K562 (cell line): Measurements from ENCODE around the gene DLAT. TPM values are rescaled to one million over a fixed set of nuclear protein-coding genes. Genes with fewer than 3 reads are reported as not detected.

ENCODE experiments used
- ATAC-seq: fragments of 200-7000 bp; cut with Tn5 transposase; 3 replicates; pipeline ENCODE4 v1.9.1; 2020; ENCODE audit warnings: moderate library complexity
- BruUV-seq: library from RNA; stranded (reverse); fragments of 400-500 nt; replicated peaks from 2 replicates; lab custom pipeline; 2021; lab: Mats Ljungman, UMichigan
- CTCF ChIA-PET: fragments of 300-600 bp; formaldehyde crosslinking; extraction: SDS; loops from one replicate; lab custom pipeline; 2021; ENCODE audit warnings: low intra/inter-chr PET ratio; lab: Yijun Ruan, JAX
- POLR2A ChIA-PET: fragments of 300-600, 350-650 bp; sonication (Branson Sonifier 250); formaldehyde crosslinking; extraction: SDS; loops from one replicate; lab custom pipeline; 2021; ENCODE audit warnings: antibody characterized with exemption, inconsistent platforms; lab: Yijun Ruan, JAX
- DNase-seq, 4 experiments: peaks; one replicate each; pipeline versions ENCODE4 v3.0.0 to v3.0.0-alpha.2; 2011 to 2018; ENCODE audit warnings: low spot score in 3 of 4, mixed read lengths in 3 of 4; ENCODE audit errors: extremely low read depth in 1 of 4
- FAIRE-seq: peaks from 2 replicates; lab custom pipeline; 2011; peaks lifted over from hg19 to GRCh38; lab: Jason Lieb, UNC
- H2AFZ ChIP-seq: 2 replicates; pipeline ENCODE4 v1.6.0; 2011; ENCODE audit warnings: low read depth, low read length, control low read depth, inconsistent platforms
- H3K27ac ChIP-seq: fragments of 200-600 bp; 3 replicates; pipeline ENCODE4 v1.8.0; 2011; ENCODE audit warnings: low read depth, mild to moderate bottlenecking, control low read depth, inconsistent platforms, low read length, moderate library complexity, mixed read lengths; ENCODE audit errors: extremely low read depth
- H3K27me3 ChIP-seq, 2 experiments: fragments of 300-600 bp in 1 of 2; 2 replicates in 1 of 2; 3 replicates in 1 of 2; pipeline versions ENCODE4 v1.6.0 to v1.8.0; 2011; ENCODE audit warnings: inconsistent platforms in 2 of 2, low read length in 2 of 2, mild to moderate bottlenecking in 1 of 2, mixed read lengths in 1 of 2, moderate library complexity in 1 of 2; ENCODE audit not compliant: control insufficient read depth in 2 of 2, insufficient read depth in 2 of 2
- H3K36me3 ChIP-seq: fragments of 300-600 bp; 3 replicates; pipeline ENCODE4 v1.8.0; 2011; ENCODE audit warnings: mild to moderate bottlenecking, low read length, inconsistent platforms; ENCODE audit not compliant: control insufficient read depth, insufficient read depth
- H3K4me1 ChIP-seq, 2 experiments: fragments of 200-600 bp in 1 of 2; replicated peaks in 1 of 2; 2 replicates in 1 of 2; 3 replicates in 1 of 2; pipeline versions ENCODE4 v1.5.1 to v1.8.0; 2011; ENCODE audit warnings: inconsistent platforms in 2 of 2, low read length in 2 of 2, mild to moderate bottlenecking in 1 of 2, mixed read lengths in 1 of 2, moderate library complexity in 1 of 2; ENCODE audit not compliant: control insufficient read depth in 2 of 2, insufficient read depth in 2 of 2
- H3K4me2 ChIP-seq: 2 replicates; pipeline ENCODE4 v1.6.1; 2011; ENCODE audit warnings: low read length, control low read depth, inconsistent platforms, mixed read lengths; ENCODE audit not compliant: insufficient read depth
- H3K4me3 ChIP-seq: fragments of 200-600 bp; sonication (generic), shearing (Covaris generic); 2 replicates; pipeline ENCODE4 v1.5.1; 2016; ENCODE audit warnings: control low read depth, inconsistent platforms
- H3K79me2 ChIP-seq: fragments of 200-600 bp; 3 replicates; pipeline ENCODE4 v1.8.0; 2011; ENCODE audit warnings: low read length, inconsistent platforms; ENCODE audit not compliant: control insufficient read depth, insufficient read depth
- H3K9ac ChIP-seq, 2 experiments: 2 replicates each; pipeline versions ENCODE4 v1.6.0 to v1.6.1; 2011; ENCODE audit warnings: low read depth in 2 of 2, low read length in 2 of 2, control low read depth in 1 of 2, inconsistent platforms in 1 of 2, mild to moderate bottlenecking in 1 of 2, mixed read lengths in 1 of 2; ENCODE audit not compliant: insufficient read depth in 1 of 2
- H3K9me1 ChIP-seq: one replicate; pipeline ENCODE4 v1.6.0; 2011; ENCODE audit warnings: inconsistent platforms, mild to moderate bottlenecking, low read length, moderate library complexity; ENCODE audit not compliant: control insufficient read depth, insufficient read depth
- H3K9me3 ChIP-seq: replicated peaks from 2 replicates; pipeline ENCODE4 v1.5.1; 2011; ENCODE audit warnings: low read depth, low read length, inconsistent platforms; ENCODE audit not compliant: control insufficient read depth, insufficient read depth
- H4K20me1 ChIP-seq: replicated peaks from 2 replicates; pipeline ENCODE4 v1.6.1; 2011; ENCODE audit warnings: low read length, inconsistent platforms, mixed read lengths; ENCODE audit not compliant: control insufficient read depth, insufficient read depth
- C11orf30 ChIP-seq: fragments of 450-650 bp; IDR thresholded peaks from 2 replicates; pipeline ENCODE4 v1.6.1; 2016; ENCODE audit warnings: low read depth, mild to moderate bottlenecking
- CREM ChIP-seq: IDR thresholded peaks from 2 replicates; pipeline ENCODE4 v1.6.1; 2014; ENCODE audit warnings: antibody characterized with exemption, low read depth
- ETS2 ChIP-seq: IDR thresholded peaks from 2 replicates; pipeline ENCODE4 v1.6.1; 2016; ENCODE audit warnings: borderline replicate concordance, missing genetic modification characterization, mild to moderate bottlenecking, moderate library complexity, missing compliant biosample characterization; ENCODE audit not compliant: poor library complexity, severe bottlenecking
- KLF6 ChIP-seq: fragments of 250-450 bp; sonication (Bioruptor Pico); IDR thresholded peaks from 2 replicates; pipeline ENCODE4 v1.4.0; 2020; ENCODE audit warnings: mild to moderate bottlenecking, moderate library complexity, borderline replicate concordance
- MAFF ChIP-seq: IDR thresholded peaks from 2 replicates; pipeline ENCODE4 v1.6.1; 2012; ENCODE audit warnings: low read length, improper control_type of control experiment
- MAFG ChIP-seq: fragments of 450-650 bp; conservative IDR thresholded peaks from 2 replicates; pipeline ENCODE4 v1.6.1; 2016; ENCODE audit warnings: missing genetic modification characterization, missing compliant biosample characterization
- PHF8 ChIP-seq: fragments of 200-600 bp; sonication (generic); IDR thresholded peaks from 2 replicates; pipeline ENCODE4 v1.6.1; 2012; ENCODE audit warnings: mixed run types, mild to moderate bottlenecking, inconsistent platforms, low read length, moderate library complexity, borderline replicate concordance
- POLR3A ChIP-seq: IDR thresholded peaks from 2 replicates; pipeline ENCODE4 v1.6.1; 2011; ENCODE audit warnings: borderline replicate concordance, mild to moderate bottlenecking, moderate library complexity; ENCODE audit not compliant: insufficient read length, insufficient read depth; ENCODE audit errors: extremely low read depth
- SMARCA4 ChIP-seq: fragments of 450-650 bp; IDR thresholded peaks from 2 replicates; pipeline ENCODE4 v1.6.1; 2016
- SP2 ChIP-seq: IDR thresholded peaks from 2 replicates; pipeline ENCODE4 v1.6.1; 2011; ENCODE audit warnings: mild to moderate bottlenecking, low read depth, low read length, moderate library complexity; ENCODE audit not compliant: poor library complexity, severe bottlenecking; ENCODE audit errors: extremely low read depth
- TAF15 ChIP-seq: fragments of 200-400 bp; formaldehyde crosslinking; IDR thresholded peaks from 2 replicates; pipeline ENCODE4 v1.6.1; 2017; ENCODE audit warnings: mild to moderate bottlenecking, low read depth, low read length, moderate library complexity
- ZNF316 ChIP-seq: fragments of 450-650 bp; IDR thresholded peaks from 2 replicates; pipeline ENCODE4 v1.6.1; 2016
- WGBS: fragments of 100-300 bp; shearing (Covaris generic); methylation state at CpG from one replicate; pipeline ENCODE4 v1.1.6; 2016; ENCODE audit warnings: low coverage, mixed read lengths; ENCODE audit not compliant: insufficient coverage; ENCODE audit errors: missing lambda C conversion rate; 5-methylcytosine and 5-hydroxymethylcytosine counted together
- in situ Hi-C: fragments of 300-500 bp; cut with MboI; formaldehyde crosslinking; loops from 4 replicates; pipeline ENCODE4 v1.15.0; 2018; ENCODE audit warnings: inconsistent platforms, mixed read lengths
- intact Hi-C: fragments of 100-400 bp; cut with micrococcal nuclease; formaldehyde crosslinking; loops from 2 replicates; pipeline ENCODE4 v1.14.2; 2022
- polyA plus RNA-seq, 8 experiments: library from polyadenylated mRNA; depleted of rRNA in 4 of 8; stranded (reverse) in 5 of 8; unstranded in 3 of 8; fragments of >200 nt; fragmentation: Nextera tagmentation in 2 of 8; fragmentation: Illumina TruSeq in 1 of 8; extraction: Ambion mirVana in 2 of 8; extraction: Trizol in 1 of 8; gene quantifications; 2 replicates each; pipeline versions ENCODE4 v1.2.1 to v1.2.3, GENCODE V29; 2011 to 2014; ENCODE audit warnings: inconsistent platforms in 1 of 8, missing spikeins in 1 of 8
- total RNA-seq, 7 experiments: library from RNA; depleted of rRNA in 6 of 7; stranded (reverse); fragments of >200 nt in 6 of 7; fragmentation: Illumina TruSeq in 2 of 7; extraction: Trizol in 2 of 7; gene quantifications; 2 replicates each; pipeline versions ENCODE4 v1.2.1 to v1.2.3, GENCODE V29; 2011 to 2021; ENCODE audit warnings: low replicate concordance in 1 of 7
- TF ChIP-seq, protein P1 (sequence below): fragments of 250-450 bp; sonication (Bioruptor Pico); IDR thresholded peaks from 2 replicates; pipeline ENCODE4 v1.8.0; 2022; ENCODE audit warnings: inconsistent platforms, mild to moderate bottlenecking, moderate library complexity, borderline replicate concordance

The DLAT gene
- total and polyA plus RNA-seq, 9 of the 15 experiments (the other 6 are each of a cell fraction or from before 2014, with no cell fraction given): 41.7 to 152 (median 105) TPM

- Histone ChIP-seq H3K9me3 (no peaks in the 10 kb centered on the region), H3K36me3 (peaks cover 89% of the 10 kb centered on the region), H3K9ac (no peak overlapping the region), H2AFZ (no peak overlapping the region), H3K4me2 (no peak overlapping the region), H3K9me1 (no peaks in the 10 kb centered on the region), H3K4me1 (no peaks in the 10 kb centered on the region), H3K4me3 (no peak overlapping the region), H3K27me3 (no peaks in the 10 kb centered on the region), H3K27ac (no peak overlapping the region), H3K79me2 (no peaks in the 10 kb centered on the region), H4K20me1 (no peaks in the 10 kb centered on the region)
- in situ Hi-C loops (no loop called here), intact Hi-C loops (no loop called here)
- TF ChIP-seq, protein P1, sequence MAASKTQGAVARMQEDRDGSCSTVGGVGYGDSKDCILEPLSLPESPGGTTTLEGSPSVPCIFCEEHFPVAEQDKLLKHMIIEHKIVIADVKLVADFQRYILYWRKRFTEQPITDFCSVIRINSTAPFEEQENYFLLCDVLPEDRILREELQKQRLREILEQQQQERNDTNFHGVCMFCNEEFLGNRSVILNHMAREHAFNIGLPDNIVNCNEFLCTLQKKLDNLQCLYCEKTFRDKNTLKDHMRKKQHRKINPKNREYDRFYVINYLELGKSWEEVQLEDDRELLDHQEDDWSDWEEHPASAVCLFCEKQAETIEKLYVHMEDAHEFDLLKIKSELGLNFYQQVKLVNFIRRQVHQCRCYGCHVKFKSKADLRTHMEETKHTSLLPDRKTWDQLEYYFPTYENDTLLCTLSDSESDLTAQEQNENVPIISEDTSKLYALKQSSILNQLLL (CRISPR knock-in tag): no peak
- no peak for TF ChIP-seq SP2
- TF ChIP-seq CREM: no peak
- FAIRE-seq: no peak
- DNase-seq: no peak
- BruUV-seq: no TSS peak
- CTCF ChIA-PET: no interaction called here
- WGBS: 63% methylated on average over 1 of the region's 1 CpG
- POLR2A ChIA-PET: no interaction called here
- ATAC-seq: no peak
These were observed 32.9 kb downstream of the DLAT start for GRCh38 chr11:112058103-112058502.

DNA sequence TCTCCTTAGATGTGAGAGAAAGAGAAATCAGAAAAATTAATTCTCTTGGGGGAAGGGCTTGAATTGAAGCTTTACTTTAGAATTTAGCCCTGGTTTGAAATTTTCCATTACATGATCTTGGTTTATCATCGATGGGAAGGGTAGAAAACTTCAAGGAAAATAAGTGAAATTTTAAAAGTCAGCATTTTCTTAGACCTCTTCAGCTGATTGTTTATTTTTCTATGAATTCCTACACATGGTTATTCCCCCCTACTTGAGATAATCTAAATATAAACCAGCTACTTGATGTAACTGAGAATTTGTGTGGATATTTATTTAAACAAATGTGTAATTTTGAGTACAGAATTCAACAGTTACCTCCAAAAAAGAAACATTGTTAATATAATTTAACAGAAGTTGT is 37.7 kb downstream of the DLAT start:
- in situ Hi-C loops (no loop called here), intact Hi-C loops (no loop called here)
- Histone ChIP-seq H3K4me2 (no peak overlapping the region), H3K27me3 (no peaks in the 10 kb centered on the region), H3K36me3 (peaks cover 56% of the 10 kb centered on the region), H3K4me3 (no peak overlapping the region), H2AFZ (no peak overlapping the region), H3K9ac (no peak overlapping the region), H3K27ac (no peak overlapping the region), H3K79me2 (no peaks in the 10 kb centered on the region), H3K4me1 (no peaks in the 10 kb centered on the region), H3K9me3 (no peaks in the 10 kb centered on the region), H3K9me1 (no peaks in the 10 kb centered on the region), H4K20me1 (no peaks in the 10 kb centered on the region)
- ChIA-PET CTCF (no interaction called here), POLR2A (interaction anchor here (1.0 kb wide), 1 partner anchor 16 kb away, joined by 3 read pairs; no protein-coding TSS in a partner anchor)
- DNase-seq (no peak), FAIRE-seq (no peak), ATAC-seq (no peak)
- BruUV-seq: TSS peak; percentile 36
- no peak for TF ChIP-seq TAF15
- no peak for TF ChIP-seq ETS2
- peak; percentile 69 for TF ChIP-seq MAFG (tag)
- peak; percentile 51 for TF ChIP-seq MAFF
- TF ChIP-seq SMARCA4: no peak
- no peak for TF ChIP-seq PHF8
- TF ChIP-seq ZNF316: peak; percentile 90
- TF ChIP-seq POLR3A: no peak
- TF ChIP-seq C11orf30: peak; percentile 84
- no peak for TF ChIP-seq KLF6 (CRISPR knock-in tag)
- WGBS: 100% methylated on average over 1 of the region's 1 CpG
